Measurements from ENCODE around the gene INTS3.
"Not testable (repeated sequence)": the region's sequence is repeated elsewhere in the genome, so short reads cannot be mapped to it uniquely, and the experiment has no call there.

INTS3 gene

GRCh38 chr1:153711026-153711425, 16.8 kb upstream of the INTS3 start:
- DNase-seq, result no peak

GRCh38 chr1:153716211-153716610, 11.6 kb upstream of the INTS3 start:
- DNase-seq, result not testable (repeated sequence)

DNA sequence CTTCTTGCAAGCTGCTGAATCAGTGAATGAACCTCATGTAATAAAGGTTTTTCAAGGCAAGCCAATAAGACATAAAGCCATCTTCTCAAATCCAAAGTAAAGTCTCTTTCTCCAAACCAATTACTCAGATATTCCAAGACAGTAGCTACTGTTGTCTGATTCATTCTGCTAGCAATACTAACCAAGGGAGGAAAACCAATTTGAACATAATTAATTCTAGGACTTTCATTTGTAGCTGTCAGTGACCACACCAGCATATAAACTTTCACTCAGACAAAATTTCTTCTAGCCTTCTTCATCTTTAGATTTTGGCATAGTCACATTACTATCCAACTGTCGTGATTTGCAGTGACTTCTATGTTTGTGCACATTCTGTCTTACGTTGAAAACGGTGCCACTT, 10.5 kb upstream of the INTS3 start:
- no peak for DNase-seq

GRCh38 chr1:153723687-153724086, 4.2 kb upstream of the INTS3 start:
- no peak for DNase-seq

DNA sequence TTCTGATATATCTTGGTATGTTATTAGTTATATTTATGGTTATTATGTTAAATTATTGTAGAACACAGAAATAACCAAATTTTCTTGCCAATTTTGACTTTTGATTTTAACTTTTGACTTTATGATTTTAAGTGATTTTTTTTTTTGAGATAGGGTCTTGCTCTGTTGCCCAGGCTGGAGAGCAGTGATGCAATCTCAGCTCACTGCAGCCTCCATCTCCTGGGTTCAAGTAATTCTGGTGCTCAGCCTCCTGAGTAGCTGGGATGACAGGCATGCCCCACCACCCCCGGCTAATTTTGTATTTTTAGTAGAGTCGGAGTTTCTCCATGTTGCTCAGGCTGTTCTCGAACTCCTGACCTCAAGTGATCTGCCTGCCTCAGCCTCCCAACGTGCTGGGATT, 3.2 kb upstream of the INTS3 start:
- not testable (repeated sequence) for DNase-seq

GRCh38 chr1:153728305-153729066, 636 bp downstream of the INTS3 start:
- peak; percentile 12 for DNase-seq

GRCh38 chr1:153730468-153730988, 2.7 kb downstream of the INTS3 start:
- DNase-seq, result no peak

- DNase-seq, result no peak
These were observed 6.1 kb downstream of the INTS3 start for GRCh38 chr1:153733970-153734369.

DNA sequence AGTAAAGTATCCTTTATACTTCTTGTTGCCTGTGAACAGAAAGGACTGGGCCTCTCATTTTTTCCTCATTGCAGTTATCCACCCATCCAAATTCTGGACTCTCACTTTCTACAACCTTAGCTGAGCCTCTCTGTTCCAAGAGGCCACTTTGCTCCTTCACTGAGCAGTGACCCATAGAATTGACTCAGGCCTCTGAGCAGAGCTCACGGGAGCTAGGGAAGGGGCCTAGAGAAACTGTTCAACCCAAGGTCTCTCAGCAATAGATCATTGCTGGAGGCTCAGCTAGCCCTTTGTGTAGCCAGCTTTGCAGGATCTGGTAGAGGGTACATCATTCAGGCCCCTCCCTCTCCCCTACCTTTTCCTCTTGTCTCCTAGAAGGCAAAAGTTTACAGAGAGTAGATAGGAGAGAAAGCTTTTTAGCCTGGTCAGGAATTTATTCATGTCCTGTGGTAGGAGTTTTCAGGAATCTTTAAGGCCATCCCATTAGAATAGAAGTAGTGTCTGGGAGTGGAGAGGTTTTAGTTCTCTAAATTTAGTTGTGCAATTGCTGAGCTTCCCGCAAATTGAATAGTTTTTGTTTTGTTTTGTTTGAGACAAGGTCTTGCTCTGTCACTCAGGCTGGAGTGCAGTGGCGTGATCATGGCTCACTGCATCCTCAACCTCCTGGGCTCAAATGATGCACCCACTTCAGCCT, 6.7 kb downstream of the INTS3 start:
- DNase-seq, result no peak

DNA sequence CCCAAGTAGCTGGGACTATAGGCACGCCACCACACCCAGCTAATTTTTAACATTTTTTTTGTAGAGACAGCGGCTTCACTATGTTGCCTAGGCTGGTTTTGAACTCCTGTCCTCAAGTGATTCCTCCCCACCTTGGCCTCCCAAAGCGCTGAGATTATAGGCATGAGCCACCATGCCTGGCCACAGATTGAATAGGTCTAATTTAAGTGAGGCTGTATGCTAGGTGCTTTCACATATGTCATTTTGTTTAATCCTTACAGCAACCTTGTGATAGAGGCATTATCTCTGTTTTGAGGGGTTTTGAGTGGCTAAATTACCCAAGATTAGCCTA, 7.2 kb downstream of the INTS3 start:
- DNase-seq, result no peak

- DNase-seq, result no peak
These were observed 14.1 kb downstream of the INTS3 start for GRCh38 chr1:153741986-153742385.

- DNase-seq, result no peak
These were observed 14.7 kb downstream of the INTS3 start for GRCh38 chr1:153742411-153743142.

- DNase-seq, result no peak
These were observed 17.6 kb downstream of the INTS3 start for GRCh38 chr1:153745417-153745816.

DNA sequence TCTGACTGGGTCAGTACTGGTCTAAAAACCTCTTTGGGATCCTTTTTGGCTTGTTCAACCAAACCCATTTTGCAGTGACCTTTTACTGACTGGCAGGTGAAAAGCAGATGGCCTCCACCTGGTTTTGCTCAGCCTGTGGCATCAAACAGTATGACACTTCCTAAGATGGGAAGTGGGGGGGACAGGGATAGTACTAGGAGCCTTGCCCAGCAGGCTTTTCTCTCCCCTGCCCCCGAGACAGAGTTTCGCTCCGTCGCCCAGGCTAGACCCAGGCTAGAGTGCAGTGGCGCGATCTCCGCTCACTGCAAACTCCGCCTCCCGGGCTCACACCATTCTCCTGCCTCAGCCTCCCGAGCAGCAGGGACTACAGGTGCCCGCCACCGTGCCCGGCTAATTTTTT, 18.3 kb downstream of the INTS3 start:
- no peak for DNase-seq

GRCh38 chr1:153748903-153749302, 21.1 kb downstream of the INTS3 start:
- no peak for DNase-seq

DNA sequence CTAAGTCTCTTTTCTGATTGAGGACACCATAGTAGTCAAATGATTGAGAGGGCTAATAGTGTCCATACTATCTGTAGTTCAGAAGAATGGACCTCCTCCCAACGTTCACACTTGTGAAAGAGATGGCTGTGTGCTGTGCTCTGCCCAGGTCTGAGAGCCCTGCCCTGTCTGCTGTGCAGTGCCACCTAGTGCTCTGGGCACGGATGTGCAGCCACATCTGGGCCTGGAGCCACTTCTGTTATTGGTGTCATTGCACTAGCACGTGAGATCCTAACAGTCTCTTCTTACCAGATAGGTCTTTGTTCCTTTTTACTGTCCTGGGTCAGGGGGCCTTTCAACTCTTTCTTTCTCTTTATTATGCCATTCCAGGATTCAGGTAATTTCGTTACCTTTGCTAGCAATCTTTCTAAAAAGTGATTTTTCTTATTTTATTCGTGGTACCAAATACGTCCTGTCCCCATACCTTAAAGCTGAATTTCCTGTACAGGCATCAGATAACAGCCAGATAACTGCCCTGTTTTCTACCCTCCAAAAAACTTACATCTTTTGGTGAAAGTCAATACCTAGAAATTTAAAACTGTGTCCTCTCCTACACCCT, 21.7 kb downstream of the INTS3 start:
- DNase-seq, result peak; percentile 63

DNA sequence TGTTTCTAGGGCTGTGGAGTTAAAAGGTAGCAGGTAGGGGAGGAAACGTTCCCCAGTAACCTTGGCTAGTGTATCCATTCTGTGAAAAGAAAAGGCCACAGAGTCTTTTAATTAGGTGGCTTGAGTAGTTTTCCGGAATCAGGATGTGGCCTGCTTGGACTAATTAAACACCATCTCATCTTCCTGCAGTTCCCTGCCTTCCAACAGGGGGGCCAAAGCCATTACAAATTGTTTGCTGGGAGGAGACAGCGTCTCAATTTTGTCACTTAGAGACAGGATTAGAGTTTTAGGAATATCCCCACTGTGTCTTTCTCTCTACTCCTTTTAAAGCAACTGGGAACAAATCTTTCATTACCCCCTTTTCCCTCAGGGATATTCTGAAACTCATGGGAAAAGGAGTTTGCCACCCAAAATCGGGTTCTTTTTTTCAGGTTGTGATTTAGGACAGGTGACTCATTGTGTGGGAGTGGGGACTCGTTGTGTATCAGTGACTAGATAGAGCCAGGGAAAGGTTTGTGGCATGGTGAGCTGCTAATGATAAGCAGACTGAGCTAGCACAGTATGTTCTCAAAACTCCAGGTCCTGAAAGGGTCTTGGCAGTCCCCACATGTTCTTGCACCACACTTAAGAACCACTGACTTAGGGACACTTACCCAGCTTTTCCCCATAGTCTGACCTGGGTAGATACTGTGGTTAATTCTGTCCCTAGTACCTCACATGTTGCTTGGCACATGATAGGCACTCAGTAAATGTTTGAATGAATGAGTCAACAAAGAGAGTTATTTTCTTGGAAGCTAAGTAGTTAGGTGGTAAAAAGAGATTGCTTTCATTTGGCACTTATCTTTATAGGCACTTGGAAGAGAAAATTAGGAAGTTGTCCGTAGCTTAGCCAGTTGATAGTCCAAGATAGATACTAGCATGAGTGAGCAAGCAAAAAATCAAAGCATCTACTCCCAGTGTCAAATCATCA, 22.5 kb downstream of the INTS3 start:
- no peak for DNase-seq

- DNase-seq, result no peak
These were observed 24.2 kb downstream of the INTS3 start for GRCh38 chr1:153752072-153752471.

GRCh38 chr1:153752571-153753195, 24.8 kb downstream of the INTS3 start:
- DNase-seq, result no peak

- DNase-seq, result no peak
These were observed 26.4 kb downstream of the INTS3 start for GRCh38 chr1:153754266-153754665.

GRCh38 chr1:153760440-153760839, 32.6 kb downstream of the INTS3 start:
- no peak for DNase-seq

All from NCI-H2171 (cell line).